Non-pigmented ciliary epithelial cell (primary cell): ENCODE data around the gene CCNDBP1.

Source experiments
- DNase-seq: peaks from one replicate; pipeline ENCODE4 v3.0.0-alpha.2; 2010; ENCODE audit warnings: low read depth

The CCNDBP1 gene

DNA sequence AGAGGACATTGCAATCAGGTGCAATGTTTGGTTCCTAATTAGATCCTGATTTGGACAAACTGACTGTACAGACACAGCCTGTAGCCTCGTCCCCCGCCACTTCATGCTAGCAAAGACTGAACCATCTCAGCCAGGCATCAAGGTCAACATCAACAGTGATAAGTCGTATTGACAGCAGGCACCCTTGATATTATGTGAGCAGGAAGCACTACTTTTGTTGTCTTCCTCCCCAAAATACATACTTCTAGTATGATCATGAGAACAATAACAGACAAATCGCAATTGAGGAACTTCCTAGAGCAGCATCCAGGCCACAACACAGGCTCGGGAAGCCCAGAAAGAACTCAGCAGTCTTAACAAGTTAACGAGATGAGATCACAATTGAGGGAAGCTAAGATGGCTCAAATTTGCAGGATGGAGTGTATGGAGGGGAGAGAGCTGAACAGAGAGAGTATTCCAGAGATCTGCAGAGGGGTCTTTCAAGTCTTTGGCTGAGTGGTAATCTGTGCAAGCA, 61.1 kb downstream of the CCNDBP1 start:
- DNase-seq: no peak
